Spinal cord (tissue), 10 donors: Measurements from ENCODE around the gene MYMK. TPM values are rescaled to one million over a fixed set of nuclear protein-coding genes. Genes with fewer than 3 reads are reported as not detected.

Experiments used
- DNase-seq, 6 donors: peaks; one replicate each; pipeline versions ENCODE4 v3.0.0 to v3.0.0-alpha.2; 2013 to 2015; ENCODE audit warnings: low spot score in 6 of 6, low read depth in 4 of 6
- H3K27ac ChIP-seq: one replicate; pipeline ENCODE4 v1.5.1; 2013; ENCODE audit warnings: low read depth, low read length, control low read depth
- H3K27me3 ChIP-seq: one replicate; pipeline ENCODE4 v1.6.1; 2013; ENCODE audit warnings: low read length; ENCODE audit not compliant: control insufficient read depth, insufficient read depth
- H3K36me3 ChIP-seq: one replicate; pipeline ENCODE4 v1.6.1; 2013; ENCODE audit warnings: low read length; ENCODE audit not compliant: control insufficient read depth, insufficient read depth
- H3K4me1 ChIP-seq: one replicate; pipeline ENCODE4 v1.6.1; 2013; ENCODE audit warnings: low read length; ENCODE audit not compliant: control insufficient read depth, insufficient read depth
- H3K4me3 ChIP-seq: one replicate; pipeline ENCODE4 v1.5.1; 2013; ENCODE audit warnings: low read depth, low read length, control low read depth
- H3K9me3 ChIP-seq: one replicate; pipeline ENCODE4 v1.6.1; 2013; ENCODE audit warnings: low read length; ENCODE audit not compliant: control insufficient read depth, insufficient read depth
- WGBS: methylation state at CpG from one replicate; pipeline ENCODE4 v1.1.5; 2013; ENCODE audit warnings: missing lambda C conversion rate; ENCODE audit not compliant: insufficient coverage; 5-methylcytosine and 5-hydroxymethylcytosine counted together
- polyA plus RNA-seq, 2 donors: library from polyadenylated mRNA; unstranded; fragments of 120-200 nt; gene quantifications; one replicate each; pipeline ENCODE4 v1.2.1, GENCODE V29; 2013; ENCODE audit not compliant: insufficient read length in 2 of 2
- total RNA-seq, 2 donors: library from RNA; depleted of rRNA in 1 of 2; stranded (reverse); fragments of 120-200 nt in 1 of 2; fragments of >200 nt in 1 of 2; gene quantifications; one replicate each; pipeline versions ENCODE4 v1.2.3 to v1.2.4, GENCODE V29; 2013 to 2014
- donor health status: healthy.

Gene MYMK
- total and polyA plus RNA-seq, 4 donors, result 0.26 TPM; not detected in 3

GRCh38 chr9:133471551-133472276 is 53.0 kb downstream of the MYMK start:
- peaks cover 98% of the 10 kb centered on the region for H3K36me3 ChIP-seq
- no peak overlapping the region for H3K27ac ChIP-seq
- H3K4me1 ChIP-seq, result peaks cover 14% of the 10 kb centered on the region
- no peak for DNase-seq
- H3K4me3 ChIP-seq, result no peak overlapping the region
- no peaks in the 10 kb centered on the region for H3K9me3 ChIP-seq
- no peaks in the 10 kb centered on the region for H3K27me3 ChIP-seq
- 89% methylated on average over 24 of the region's 27 CpGs for WGBS

GRCh38 chr9:133470988-133471387 is 53.8 kb downstream of the MYMK start:
- Histone ChIP-seq H3K4me3 (no peak overlapping the region), H3K4me1 (peaks cover 9% of the 10 kb centered on the region), H3K36me3 (peaks cover 91% of the 10 kb centered on the region), H3K27ac (no peak overlapping the region), H3K27me3 (no peaks in the 10 kb centered on the region), H3K9me3 (no peaks in the 10 kb centered on the region)
- no peak for DNase-seq
- 89% methylated on average over 4 of the region's 7 CpGs for WGBS

GRCh38 chr9:133470427-133470924 is 54.3 kb downstream of the MYMK start:
- H3K4me3 ChIP-seq, result no peak overlapping the region
- H3K4me1 ChIP-seq, result peaks cover 6% of the 10 kb centered on the region
- H3K36me3 ChIP-seq, result peaks cover 89% of the 10 kb centered on the region
- WGBS, result 71% methylated on average over 15 of the region's 16 CpGs
- peak in 1 of 6 donors; percentile 18 for DNase-seq
- H3K9me3 ChIP-seq, result no peaks in the 10 kb centered on the region
- H3K27ac ChIP-seq, result no peak overlapping the region
- H3K27me3 ChIP-seq, result no peaks in the 10 kb centered on the region

GRCh38 chr9:133468777-133469421 is 55.9 kb downstream of the MYMK start:
- H3K4me1 ChIP-seq, result peaks cover 5% of the 10 kb centered on the region
- no peak overlapping the region for H3K4me3 ChIP-seq
- H3K27ac ChIP-seq, result no peak overlapping the region
- no peaks in the 10 kb centered on the region for H3K9me3 ChIP-seq
- WGBS, result 93% methylated on average over 4 of the region's 6 CpGs
- no peak for DNase-seq
- no peaks in the 10 kb centered on the region for H3K27me3 ChIP-seq
- H3K36me3 ChIP-seq, result peaks cover 89% of the 10 kb centered on the region

GRCh38 chr9:133468374-133468773 is 56.4 kb downstream of the MYMK start:
- H3K4me1 ChIP-seq, result peaks cover 10% of the 10 kb centered on the region
- no peaks in the 10 kb centered on the region for H3K27me3 ChIP-seq
- 87% methylated on average over 6 of the region's 11 CpGs for WGBS
- H3K9me3 ChIP-seq, result no peaks in the 10 kb centered on the region
- no peak for DNase-seq
- H3K36me3 ChIP-seq, result peaks cover 89% of the 10 kb centered on the region
- no peak overlapping the region for H3K4me3 ChIP-seq
- H3K27ac ChIP-seq, result no peak overlapping the region

GRCh38 chr9:133467101-133467500 is 57.7 kb downstream of the MYMK start:
- H3K36me3 ChIP-seq, result peaks cover 87% of the 10 kb centered on the region
- WGBS, result 82% methylated on average over 9 of the region's 10 CpGs
- H3K27me3 ChIP-seq, result no peaks in the 10 kb centered on the region
- no peaks in the 10 kb centered on the region for H3K9me3 ChIP-seq
- H3K4me3 ChIP-seq, result no peak overlapping the region
- H3K4me1 ChIP-seq, result peaks cover 20% of the 10 kb centered on the region
- DNase-seq, result no peak
- H3K27ac ChIP-seq, result no peak overlapping the region

GRCh38 chr9:133465984-133466383 is 58.8 kb downstream of the MYMK start:
- Histone ChIP-seq H3K9me3 (no peaks in the 10 kb centered on the region), H3K27me3 (no peaks in the 10 kb centered on the region), H3K27ac (no peak overlapping the region), H3K36me3 (peaks cover 78% of the 10 kb centered on the region), H3K4me3 (no peak overlapping the region), H3K4me1 (peaks cover 30% of the 10 kb centered on the region)
- 80% methylated on average over 1 of the region's 6 CpGs for WGBS
- DNase-seq, result no peak

- DNase-seq, result no peak
- Histone ChIP-seq H3K4me3 (no peak overlapping the region), H3K4me1 (peaks cover 37% of the 10 kb centered on the region), H3K27me3 (no peaks in the 10 kb centered on the region), H3K36me3 (peaks cover 64% of the 10 kb centered on the region), H3K9me3 (no peaks in the 10 kb centered on the region), H3K27ac (no peak overlapping the region)
- 80% methylated on average over 10 of the region's 10 CpGs for WGBS
Measured at GRCh38 chr9:133464638-133465037, 60.1 kb downstream of the MYMK start.
